TTC549 (cell line): ENCODE data around the gene TAC3.
"Not testable (repeated sequence)": the region's sequence is repeated elsewhere in the genome, so short reads cannot be mapped to it uniquely, and the experiment has no call there.

Experiments
- FAIRE-seq: peaks from 2 replicates; lab custom pipeline; 2012; peaks lifted over from hg19 to GRCh38; lab: Jason Lieb, UNC

The TAC3 gene

GRCh38 chr12:57016348-57016747 lies at the start of gene TAC3:
TSS of gene TAC3 (minus strand) at chr12:57016529. CDS start at chr12:57015797, 732 bp downstream.
- FAIRE-seq: no peak

GRCh38 chr12:57063991-57064685 lies 47.8 kb upstream of the TAC3 start:
- FAIRE-seq: no peak

GRCh38 chr12:57058454-57058853 lies 42.1 kb upstream of the TAC3 start:
- FAIRE-seq: no peak

DNA sequence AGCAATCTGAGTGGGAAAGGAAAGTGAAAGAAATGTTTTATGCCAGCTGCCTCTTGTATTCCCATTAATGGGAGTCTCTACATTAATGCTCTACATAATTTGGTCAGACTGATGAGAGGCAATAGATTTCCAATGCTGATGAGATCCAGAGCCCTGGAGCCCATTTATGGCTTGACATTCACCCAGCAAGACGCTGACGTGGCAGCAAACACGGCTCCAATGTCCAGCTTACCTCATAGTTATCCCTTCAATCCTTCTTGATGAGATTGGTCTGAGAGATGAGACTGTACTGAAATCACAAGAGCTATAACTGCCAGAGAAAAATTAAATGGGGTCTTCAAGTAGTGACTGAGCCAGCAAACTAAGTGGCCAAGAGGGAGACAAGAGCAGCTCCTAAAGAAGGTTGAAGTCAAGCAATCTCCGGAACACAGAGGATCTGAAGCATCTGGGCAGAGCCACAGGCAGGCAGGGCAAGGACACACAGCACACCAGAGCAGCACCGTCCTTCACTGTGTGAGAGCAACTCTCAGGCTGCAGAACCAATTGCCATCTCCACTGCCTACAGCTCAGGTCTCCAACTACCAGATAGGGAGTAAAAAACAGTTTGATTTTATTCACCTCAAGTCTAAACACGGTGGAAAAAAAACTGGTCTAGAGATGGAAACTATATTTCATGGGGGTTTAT lies 40.9 kb upstream of the TAC3 start:
- FAIRE-seq: no peak

GRCh38 chr12:57055824-57056223 lies 39.5 kb upstream of the TAC3 start:
- no peak for FAIRE-seq

DNA sequence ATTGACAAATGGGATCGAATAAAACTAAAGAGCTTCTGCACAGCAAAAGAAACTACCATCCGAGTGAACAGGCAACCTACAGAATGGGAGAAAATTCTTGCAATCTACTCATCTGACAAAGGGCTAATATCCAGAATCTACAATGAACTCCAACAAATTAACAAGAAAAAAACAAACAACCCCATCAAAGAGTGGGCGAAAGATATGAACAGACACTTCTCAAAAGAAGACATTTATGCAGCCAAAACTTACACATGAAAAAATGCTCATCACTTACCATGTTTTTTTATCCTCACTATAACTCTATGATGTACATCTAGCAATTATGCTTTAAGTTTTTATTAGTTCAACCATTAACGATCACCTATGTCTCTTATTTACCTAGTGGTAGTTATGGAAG lies 37.6 kb upstream of the TAC3 start:
- FAIRE-seq: not testable (repeated sequence)

DNA sequence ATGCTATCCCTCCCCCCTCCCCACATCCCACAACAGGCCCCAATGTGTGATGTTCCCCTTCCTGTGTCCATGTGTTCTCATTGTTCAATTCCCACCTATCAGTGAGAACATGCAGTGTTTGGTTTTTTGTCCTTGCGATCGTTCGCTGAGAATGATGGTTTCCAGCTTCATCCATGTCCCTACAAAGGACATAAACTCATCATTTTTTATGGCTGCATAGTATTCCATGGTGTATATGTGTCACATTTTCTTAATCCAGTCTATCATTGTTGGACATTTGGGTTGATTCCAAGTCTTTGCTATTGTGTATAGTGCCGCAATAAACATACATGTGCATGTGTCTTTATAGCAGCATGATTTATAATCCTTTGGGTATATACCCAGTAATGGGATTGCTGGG lies 36.8 kb upstream of the TAC3 start:
- not testable (repeated sequence) for FAIRE-seq

GRCh38 chr12:57051011-57051410 lies 34.7 kb upstream of the TAC3 start:
- FAIRE-seq: no peak

GRCh38 chr12:57049890-57050289 lies 33.6 kb upstream of the TAC3 start, which contains the start of gene MYO1A:
TSS of gene MYO1A (minus strand) at chr12:57050129. CDS start at chr12:57048323, 1,806 bp downstream.
- no peak for FAIRE-seq

DNA sequence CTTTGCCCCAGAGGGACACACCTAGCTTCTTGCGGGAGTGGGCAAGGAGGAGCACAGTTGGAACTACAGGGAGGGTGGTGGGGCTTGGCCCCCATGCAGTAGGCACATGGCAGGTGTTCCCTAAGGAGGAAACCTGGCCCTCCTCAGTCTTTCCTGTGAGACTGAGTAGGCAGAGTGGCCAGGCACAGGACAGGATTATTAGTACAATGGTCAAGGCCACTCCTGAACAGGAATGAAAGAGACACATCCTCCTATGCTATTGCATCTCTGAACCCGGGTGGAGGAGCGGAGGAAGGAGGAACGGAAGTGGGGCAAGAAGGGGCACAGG lies 32.8 kb upstream of the TAC3 start:
- FAIRE-seq: no peak

DNA sequence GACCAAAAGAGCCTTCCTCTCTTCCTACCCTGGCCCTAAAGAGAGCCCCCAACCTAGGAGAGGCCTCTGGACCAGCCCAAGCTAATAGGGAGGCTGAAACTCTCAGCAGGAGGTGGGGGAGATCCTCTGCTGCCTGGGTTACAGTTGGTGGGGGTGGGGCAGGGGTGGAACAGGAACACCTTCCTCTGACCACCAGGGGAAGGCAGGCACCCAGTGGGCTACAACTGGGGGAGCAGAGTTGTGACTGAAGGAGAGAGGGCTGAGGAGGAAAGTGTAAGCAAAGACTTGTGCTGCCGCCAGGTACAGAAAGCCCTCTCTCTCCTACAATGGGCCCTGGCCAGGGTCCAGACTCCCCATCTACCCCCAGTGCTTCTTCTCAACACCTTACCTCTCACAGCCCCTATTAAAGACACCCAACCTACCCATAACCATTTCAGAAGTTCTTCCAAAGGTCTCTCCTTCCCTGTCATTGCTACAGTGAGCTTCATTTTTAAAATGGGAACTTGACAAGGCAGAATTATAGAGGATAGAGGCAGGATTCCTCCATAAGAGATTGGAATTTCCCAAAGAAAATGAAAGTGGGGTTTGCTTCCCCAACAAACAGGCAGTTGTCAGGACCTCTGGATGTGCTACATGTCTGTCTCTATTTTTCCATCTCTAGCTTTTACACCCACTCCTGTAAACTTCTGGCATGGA lies 32.2 kb upstream of the TAC3 start:
- no peak for FAIRE-seq

GRCh38 chr12:57047981-57048380 lies 31.7 kb upstream of the TAC3 start:
- FAIRE-seq: no peak

- FAIRE-seq: no peak
Measured at GRCh38 chr12:57046947-57047890, 30.9 kb upstream of the TAC3 start.

DNA sequence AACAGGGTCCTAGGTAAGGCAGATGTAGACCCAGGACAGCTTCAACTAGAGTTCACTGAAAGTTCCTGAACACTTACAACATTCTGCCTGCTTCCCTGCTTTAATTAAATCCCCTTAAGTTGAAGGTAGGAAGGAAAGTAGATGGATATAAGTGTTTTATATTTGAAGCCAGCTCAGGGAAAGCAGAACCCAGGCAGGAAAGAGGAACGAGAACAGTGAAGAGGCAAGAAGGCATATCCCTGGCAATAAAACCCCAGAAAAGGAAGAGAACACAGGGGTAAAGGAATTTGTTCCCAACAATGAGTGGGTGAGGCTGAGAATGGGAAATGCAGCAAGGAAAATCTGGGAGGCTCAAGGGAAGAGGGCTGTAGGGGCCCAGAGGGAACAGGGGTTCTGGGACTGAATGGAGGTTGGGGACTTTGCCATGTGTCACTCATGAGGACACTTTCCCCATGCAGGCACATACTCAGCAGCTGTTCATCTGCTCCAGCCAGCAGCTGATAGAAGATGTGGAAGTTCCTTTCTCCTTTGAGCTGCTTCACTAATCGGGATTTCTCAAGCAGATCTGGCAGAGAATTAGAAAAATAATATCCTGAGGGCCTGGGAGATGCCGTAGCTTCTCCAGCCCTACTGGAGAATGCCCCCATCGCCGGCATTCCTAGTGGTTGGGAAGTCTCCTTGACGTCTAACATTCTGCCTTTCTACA lies 29.9 kb upstream of the TAC3 start:
- FAIRE-seq: no peak

DNA sequence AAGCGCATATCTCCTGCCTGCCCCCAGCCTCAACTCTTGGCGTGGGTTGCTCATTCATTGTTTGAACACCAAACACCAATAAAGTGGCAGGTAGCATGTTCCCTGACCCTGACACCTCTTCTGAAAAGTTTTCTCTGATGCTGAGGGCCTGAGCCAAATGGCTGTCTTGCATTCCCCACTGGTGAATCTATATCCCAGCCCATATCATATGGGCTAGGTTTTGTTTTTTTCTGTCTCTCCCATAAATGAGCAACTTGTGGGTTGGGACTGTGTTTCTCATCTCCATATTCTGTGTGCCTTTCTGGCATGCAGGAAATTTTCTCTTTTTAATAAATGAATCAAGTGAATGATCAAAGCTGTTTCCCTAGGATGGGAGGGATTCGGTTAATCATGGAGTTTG lies 28.6 kb upstream of the TAC3 start:
- no peak for FAIRE-seq

GRCh38 chr12:57044468-57044867 lies 28.1 kb upstream of the TAC3 start:
- FAIRE-seq: no peak

- no peak for FAIRE-seq
Measured at GRCh38 chr12:57042695-57043094, 26.4 kb upstream of the TAC3 start.

DNA sequence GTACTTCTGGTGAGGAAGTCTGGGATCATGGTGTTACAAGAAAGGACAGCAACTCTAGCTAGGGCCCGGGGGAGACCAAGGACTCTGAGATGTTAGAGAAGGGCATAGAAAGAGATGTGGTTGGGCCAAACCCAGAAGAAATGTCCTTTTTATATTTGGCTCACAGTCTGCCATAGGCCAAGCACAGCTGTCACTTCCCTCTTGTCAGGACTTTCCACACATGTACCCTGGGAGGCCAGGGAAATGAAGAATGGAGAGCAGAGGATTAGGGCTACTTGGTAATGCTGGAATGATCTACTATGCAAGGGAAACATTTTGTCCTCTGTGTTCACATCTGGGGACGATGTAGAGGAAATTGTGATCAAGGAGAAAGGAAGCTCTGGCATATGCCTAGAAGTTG lies 24.4 kb upstream of the TAC3 start:
- no peak for FAIRE-seq

DNA sequence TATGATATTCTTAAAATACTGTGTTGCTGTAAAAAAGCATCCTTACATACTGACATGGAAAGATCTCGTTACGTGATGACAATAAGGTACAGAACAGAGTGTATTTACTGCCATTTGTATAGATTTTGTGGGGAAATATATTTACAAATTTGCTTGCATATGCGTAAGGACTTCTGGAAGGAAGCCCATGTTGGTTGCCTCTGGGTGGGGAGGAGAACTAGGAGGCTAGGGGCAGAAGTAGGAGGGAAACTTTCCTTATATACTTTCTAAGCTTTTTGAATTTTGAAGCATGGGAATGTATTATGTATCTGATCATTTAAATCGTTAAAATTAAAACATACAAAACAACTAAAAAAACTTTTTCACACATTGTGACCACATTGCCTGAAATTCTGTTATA lies 23.9 kb upstream of the TAC3 start:
- no peak for FAIRE-seq

GRCh38 chr12:57039016-57039798 lies 22.9 kb upstream of the TAC3 start:
- FAIRE-seq: no peak

GRCh38 chr12:57037264-57037663 lies 20.9 kb upstream of the TAC3 start:
- no peak for FAIRE-seq
